ENCODE measurements around the gene SLCO3A1. TPM values are rescaled to one million over a fixed set of nuclear protein-coding genes. Genes with fewer than 3 reads are reported as not detected.

Gene SLCO3A1
- total RNA-seq, 1 experiment from 2014 or later = 5.1 TPM

DNA sequence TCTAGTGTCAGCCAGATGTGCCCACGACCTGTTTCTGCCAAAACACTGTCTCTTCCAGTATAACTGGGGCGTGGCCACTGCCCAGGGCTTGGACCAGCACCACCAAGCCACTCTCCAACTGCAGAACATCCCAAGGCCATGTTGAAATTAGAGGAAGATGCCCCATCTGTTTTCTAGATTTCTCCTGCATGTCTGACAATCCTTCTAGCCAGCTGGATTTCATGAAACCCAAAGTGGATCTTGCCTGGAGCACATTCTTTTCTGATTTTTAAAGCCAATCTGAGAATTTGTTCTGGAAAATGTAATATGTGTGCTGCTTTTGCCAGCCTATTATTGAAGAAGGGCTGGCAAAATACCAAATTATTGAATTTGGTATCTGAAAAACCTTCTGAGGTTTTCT, 182.5 kb downstream of the SLCO3A1 start:
- BruUV-seq (replicated peaks) = no TSS peak
- POLR2A ChIA-PET = no interaction called here
- intact Hi-C loops (cut with micrococcal nuclease) = no loop called here
- Histone ChIP-seq H3K4me2 (ENCODE audit: low read length) (no peak overlapping the region), H3K9ac (ENCODE audit: low read length) (no peak overlapping the region), H3K4me3 (replicated peaks in 1 of 2; ENCODE audit: low read depth in 1 of 2, low read length in 2 of 2) (no peak overlapping the region), H3K27me3 (ENCODE audit: insufficient read depth, low read length) (peaks cover 10% of the 10 kb centered on the region; the same call in 1 of the 2 replicates), H3K27ac (ENCODE audit: low read depth, low read length) (no peak overlapping the region), H2AFZ (ENCODE audit: low read depth, low read length, poor library complexity, severe bottlenecking) (no peak overlapping the region), H3K36me3 (ENCODE audit: control insufficient read depth in 1 of 2, insufficient read depth in 2 of 2, low read length in 2 of 2) (no peaks in the 10 kb centered on the region), H3K4me1 (ENCODE audit: control insufficient read depth in 1 of 2, insufficient read depth in 2 of 2, low read length in 2 of 2) (no peaks in the 10 kb centered on the region), H4K20me1 (ENCODE audit: insufficient read depth) (no peaks in the 10 kb centered on the region), H3K9me3 (ENCODE audit: control insufficient read depth in 1 of 2, insufficient read depth in 1 of 2, low read depth in 1 of 2, low read length in 2 of 2) (no peaks in the 10 kb centered on the region), H3K79me2 (ENCODE audit: insufficient read depth, low read length) (no peaks in the 10 kb centered on the region), H3K9me2 (ENCODE audit: insufficient read depth) (no peaks in the 10 kb centered on the region)
- TF ChIP-seq, protein P1, sequence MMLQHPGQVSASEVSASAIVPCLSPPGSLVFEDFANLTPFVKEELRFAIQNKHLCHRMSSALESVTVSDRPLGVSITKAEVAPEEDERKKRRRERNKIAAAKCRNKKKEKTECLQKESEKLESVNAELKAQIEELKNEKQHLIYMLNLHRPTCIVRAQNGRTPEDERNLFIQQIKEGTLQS (IDR thresholded peaks at IDR 0.05) = no peak
- TF ChIP-seq RAD21 (IDR thresholded peaks at IDR 0.05; ENCODE audit: low read depth) = no peak
- ATAC-seq = no peak
- CTCF ChIA-PET = no interaction called here
- no peak for DNase-seq (ENCODE audit: low read depth, low spot score)
- RAD21 ChIA-PET (ENCODE audit: low non-redundant PET in 1 of 2, low total read pairs in 2 of 2, uncharacterized antibody in 2 of 2, unreplicated experiment in 2 of 2) = no interaction called here

DNA sequence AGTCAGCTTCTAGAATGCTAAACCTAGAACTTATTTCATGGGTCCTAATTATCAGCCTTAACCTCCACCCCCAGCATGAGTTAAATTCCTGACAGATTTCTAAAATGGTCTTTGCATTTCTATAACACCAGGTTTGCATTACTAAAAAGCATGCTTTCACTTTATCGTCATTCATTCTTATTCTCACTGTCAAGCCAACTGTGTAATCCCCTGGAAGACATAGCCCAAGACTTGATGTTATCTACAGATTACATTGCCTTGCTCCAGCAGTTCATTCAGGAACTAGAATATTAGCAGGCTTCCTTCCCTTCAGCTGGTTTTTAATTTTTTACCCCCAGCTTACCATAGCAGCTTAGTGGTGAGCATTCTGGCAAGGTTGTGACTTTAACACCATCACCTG, 184.0 kb downstream of the SLCO3A1 start:
- no peaks in the 10 kb centered on the region for H3K36me3 ChIP-seq (ENCODE audit: control insufficient read depth in 1 of 2, insufficient read depth in 2 of 2, low read length in 2 of 2)
- H3K9ac ChIP-seq (ENCODE audit: low read length) = no peak overlapping the region
- DNase-seq (ENCODE audit: low read depth, low spot score) (no peak), ATAC-seq (no peak)
- H3K27ac ChIP-seq (ENCODE audit: low read depth, low read length) = no peak overlapping the region
- no peaks in the 10 kb centered on the region for H3K9me3 ChIP-seq (ENCODE audit: control insufficient read depth in 1 of 2, insufficient read depth in 1 of 2, low read depth in 1 of 2, low read length in 2 of 2)
- H4K20me1 ChIP-seq (ENCODE audit: insufficient read depth) = no peaks in the 10 kb centered on the region
- no peaks in the 10 kb centered on the region for H3K79me2 ChIP-seq (ENCODE audit: insufficient read depth, low read length)
- intact Hi-C loops (cut with micrococcal nuclease) = no loop called here
- no peak overlapping the region for H2AFZ ChIP-seq (ENCODE audit: low read depth, low read length, poor library complexity, severe bottlenecking)
- RAD21 ChIA-PET (ENCODE audit: low non-redundant PET in 1 of 2, low total read pairs in 2 of 2, uncharacterized antibody in 2 of 2, unreplicated experiment in 2 of 2) = no interaction called here
- H3K4me1 ChIP-seq (ENCODE audit: control insufficient read depth in 1 of 2, insufficient read depth in 2 of 2, low read length in 2 of 2) = no peaks in the 10 kb centered on the region
- H3K27me3 ChIP-seq (ENCODE audit: insufficient read depth, low read length) = peaks cover 10% of the 10 kb centered on the region; the same call in 1 of the 2 replicates
- H3K9me2 ChIP-seq (ENCODE audit: insufficient read depth) = no peaks in the 10 kb centered on the region
- no TSS peak for BruUV-seq (replicated peaks)
- H3K4me2 ChIP-seq (ENCODE audit: low read length) = no peak overlapping the region
- H3K4me3 ChIP-seq (replicated peaks in 1 of 2; ENCODE audit: low read depth in 1 of 2, low read length in 2 of 2) = no peak overlapping the region
- CTCF ChIA-PET = no interaction called here
- POLR2A ChIA-PET = no interaction called here
- TF ChIP-seq TCF7L2 (IDR thresholded peaks at IDR 0.05; ENCODE audit: borderline replicate concordance, extremely low read depth, insufficient read depth, insufficient read length) (no peak), CBX3 (IDR thresholded peaks at IDR 0.05; ENCODE audit: low read depth) (no peak), RAD21 (IDR thresholded peaks at IDR 0.05; ENCODE audit: low read depth) (no peak), EZH2 (IDR thresholded peaks at IDR 0.05) (no peak), EGR1 (IDR thresholded peaks at IDR 0.05; ENCODE audit: low read depth) (no peak), ELF1 (IDR thresholded peaks at IDR 0.05; ENCODE audit: borderline replicate concordance, low read depth) (no peak), POLR2A (IDR thresholded peaks at IDR 0.05; ENCODE audit: borderline replicate concordance, extremely low read depth, insufficient read depth, insufficient read length) (no peak), POLR2AphosphoS5 (IDR thresholded peaks at IDR 0.05; ENCODE audit: low read depth, low read length) (no peak), JUND (IDR thresholded peaks at IDR 0.05) (no peak), SRF (IDR thresholded peaks at IDR 0.05; ENCODE audit: low read depth) (no peak), FOSL1 (IDR thresholded peaks at IDR 0.05; ENCODE audit: low read depth) (no peak), ZNF274 (IDR thresholded peaks at IDR 0.05; ENCODE audit: low read depth, low read length) (no peak), YY1 (IDR thresholded peaks at IDR 0.05; ENCODE audit: extremely low read depth, insufficient replicate concordance, low read depth, low read length) (no peak)
- TF ChIP-seq, protein P2, sequence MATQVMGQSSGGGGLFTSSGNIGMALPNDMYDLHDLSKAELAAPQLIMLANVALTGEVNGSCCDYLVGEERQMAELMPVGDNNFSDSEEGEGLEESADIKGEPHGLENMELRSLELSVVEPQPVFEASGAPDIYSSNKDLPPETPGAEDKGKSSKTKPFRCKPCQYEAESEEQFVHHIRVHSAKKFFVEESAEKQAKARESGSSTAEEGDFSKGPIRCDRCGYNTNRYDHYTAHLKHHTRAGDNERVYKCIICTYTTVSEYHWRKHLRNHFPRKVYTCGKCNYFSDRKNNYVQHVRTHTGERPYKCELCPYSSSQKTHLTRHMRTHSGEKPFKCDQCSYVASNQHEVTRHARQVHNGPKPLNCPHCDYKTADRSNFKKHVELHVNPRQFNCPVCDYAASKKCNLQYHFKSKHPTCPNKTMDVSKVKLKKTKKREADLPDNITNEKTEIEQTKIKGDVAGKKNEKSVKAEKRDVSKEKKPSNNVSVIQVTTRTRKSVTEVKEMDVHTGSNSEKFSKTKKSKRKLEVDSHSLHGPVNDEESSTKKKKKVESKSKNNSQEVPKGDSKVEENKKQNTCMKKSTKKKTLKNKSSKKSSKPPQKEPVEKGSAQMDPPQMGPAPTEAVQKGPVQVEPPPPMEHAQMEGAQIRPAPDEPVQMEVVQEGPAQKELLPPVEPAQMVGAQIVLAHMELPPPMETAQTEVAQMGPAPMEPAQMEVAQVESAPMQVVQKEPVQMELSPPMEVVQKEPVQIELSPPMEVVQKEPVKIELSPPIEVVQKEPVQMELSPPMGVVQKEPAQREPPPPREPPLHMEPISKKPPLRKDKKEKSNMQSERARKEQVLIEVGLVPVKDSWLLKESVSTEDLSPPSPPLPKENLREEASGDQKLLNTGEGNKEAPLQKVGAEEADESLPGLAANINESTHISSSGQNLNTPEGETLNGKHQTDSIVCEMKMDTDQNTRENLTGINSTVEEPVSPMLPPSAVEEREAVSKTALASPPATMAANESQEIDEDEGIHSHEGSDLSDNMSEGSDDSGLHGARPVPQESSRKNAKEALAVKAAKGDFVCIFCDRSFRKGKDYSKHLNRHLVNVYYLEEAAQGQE (IDR thresholded peaks at IDR 0.05; ENCODE audit: low read depth) = no peak
- TF ChIP-seq, protein P1 (IDR thresholded peaks at IDR 0.05) = no peak
- TF ChIP-seq, protein P3, sequence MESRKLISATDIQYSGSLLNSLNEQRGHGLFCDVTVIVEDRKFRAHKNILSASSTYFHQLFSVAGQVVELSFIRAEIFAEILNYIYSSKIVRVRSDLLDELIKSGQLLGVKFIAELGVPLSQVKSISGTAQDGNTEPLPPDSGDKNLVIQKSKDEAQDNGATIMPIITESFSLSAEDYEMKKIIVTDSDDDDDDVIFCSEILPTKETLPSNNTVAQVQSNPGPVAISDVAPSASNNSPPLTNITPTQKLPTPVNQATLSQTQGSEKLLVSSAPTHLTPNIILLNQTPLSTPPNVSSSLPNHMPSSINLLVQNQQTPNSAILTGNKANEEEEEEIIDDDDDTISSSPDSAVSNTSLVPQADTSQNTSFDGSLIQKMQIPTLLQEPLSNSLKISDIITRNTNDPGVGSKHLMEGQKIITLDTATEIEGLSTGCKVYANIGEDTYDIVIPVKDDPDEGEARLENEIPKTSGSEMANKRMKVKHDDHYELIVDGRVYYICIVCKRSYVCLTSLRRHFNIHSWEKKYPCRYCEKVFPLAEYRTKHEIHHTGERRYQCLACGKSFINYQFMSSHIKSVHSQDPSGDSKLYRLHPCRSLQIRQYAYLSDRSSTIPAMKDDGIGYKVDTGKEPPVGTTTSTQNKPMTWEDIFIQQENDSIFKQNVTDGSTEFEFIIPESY (IDR thresholded peaks at IDR 0.05; ENCODE audit: extremely low read depth, insufficient replicate concordance, low read length) = no peak

All from HCT116 (cell line).